GM04504 (cell line): ENCODE results near the gene OR6C4.
"Not testable (repeated sequence)": the region's sequence is repeated elsewhere in the genome, so short reads cannot be mapped to it uniquely, and the experiment has no call there.

Experiments used
- DNase-seq: peaks from one replicate; pipeline ENCODE4 v3.0.0-alpha.2; 2012; ENCODE audit warnings: low read depth

The OR6C4 gene

GRCh38 chr12:55549302-55549701, at the start of gene OR6C4:
Gene OR6C4, plus strand, starts transcription at chr12:55549602. Its CDS starts 1,625 bp downstream, at chr12:55551227.
- no peak for DNase-seq

- DNase-seq: no peak
Measured at GRCh38 chr12:55499810-55500252, 49.6 kb upstream of the OR6C4 start.

- DNase-seq: no peak
Measured at GRCh38 chr12:55501601-55502000, 47.8 kb upstream of the OR6C4 start.

- no peak for DNase-seq
Measured at GRCh38 chr12:55515696-55516095, 33.7 kb upstream of the OR6C4 start.

- DNase-seq: no peak
Measured at GRCh38 chr12:55516391-55516790, 33.0 kb upstream of the OR6C4 start.

GRCh38 chr12:55548235-55548634, 1.2 kb upstream of the OR6C4 start:
- DNase-seq: not testable (repeated sequence)

GRCh38 chr12:55548756-55549155, 646 bp upstream of the OR6C4 start:
- no peak for DNase-seq

- DNase-seq: no peak
Measured at GRCh38 chr12:55554296-55554695, 4.9 kb downstream of the OR6C4 start.

GRCh38 chr12:55570060-55570459, 20.7 kb downstream of the OR6C4 start:
- DNase-seq: not testable (repeated sequence)

GRCh38 chr12:55570689-55571088, 21.3 kb downstream of the OR6C4 start:
- not testable (repeated sequence) for DNase-seq

GRCh38 chr12:55572168-55572567, 22.8 kb downstream of the OR6C4 start, which contains the start of gene OR2AP1:
Gene OR2AP1, plus strand, starts transcription at chr12:55572468. Its CDS starts 1,947 bp downstream, at chr12:55574415.
- DNase-seq: no peak

- no peak for DNase-seq
Measured at GRCh38 chr12:55582066-55582465, 32.7 kb downstream of the OR6C4 start.

GRCh38 chr12:55585817-55586216, 36.4 kb downstream of the OR6C4 start:
- DNase-seq: no peak

GRCh38 chr12:55590152-55590551, 40.8 kb downstream of the OR6C4 start:
- not testable (repeated sequence) for DNase-seq
